ENCODE results near the gene HEATR5B. TPM values are rescaled to one million over a fixed set of nuclear protein-coding genes. Genes with fewer than 3 reads are reported as not detected.

The HEATR5B gene
- total RNA-seq, 1 experiment from 2014 or later: 16.1 TPM

DNA sequence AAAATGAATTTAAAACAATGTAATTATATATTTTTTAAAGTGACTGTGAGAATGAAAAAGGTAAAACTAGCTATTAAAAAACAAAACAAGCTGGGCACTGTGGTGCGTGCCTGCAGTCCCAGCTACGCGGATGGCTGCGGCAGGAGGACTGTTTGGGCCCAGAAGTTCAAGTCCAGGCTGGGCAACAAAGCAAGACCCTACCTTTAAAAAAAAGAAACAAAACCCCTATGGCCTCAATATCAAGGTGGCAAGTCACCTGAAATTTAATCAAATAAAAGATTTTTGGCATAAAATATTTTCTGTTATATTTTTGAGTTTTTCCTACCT is 70.9 kb downstream of the HEATR5B start:
- no peaks in the 10 kb centered on the region for H3K9me3 Mint-ChIP-seq (ENCODE audit: unreplicated experiment)
- H3K27me3 Mint-ChIP-seq (ENCODE audit: insufficient read depth, unreplicated experiment): no peaks in the 10 kb centered on the region
- DNase-seq: no peak
- peaks cover 31% of the 10 kb centered on the region for H3K36me3 Mint-ChIP-seq (ENCODE audit: insufficient read depth, unreplicated experiment)
- BruUV-seq (replicated peaks): no TSS peak
- POLR2A ChIA-PET: no interaction called here
- Histone ChIP-seq H3K27me3 (replicated peaks; ENCODE audit: control insufficient read depth, insufficient read depth, low read length) (no peaks in the 10 kb centered on the region), H3K36me3 (ENCODE audit: control insufficient read depth, insufficient read depth, low read length) (no peaks in the 10 kb centered on the region; the same call in 1 of the 2 replicates), H3K9me3 (no peaks in the 10 kb centered on the region; the same call in 1 of the 2 replicates), H3K4me3 (ENCODE audit: low read depth, low read length) (no peak overlapping the region), H3K4me1 (no peaks in the 10 kb centered on the region)
- H3K4me1 Mint-ChIP-seq (ENCODE audit: low read depth, unreplicated experiment): no peaks in the 10 kb centered on the region
- intact Hi-C loops (cut with micrococcal nuclease; ENCODE audit: unreplicated experiment): no loop called here
- CTCF ChIA-PET: no interaction called here
- TF ChIP-seq, protein P1, sequence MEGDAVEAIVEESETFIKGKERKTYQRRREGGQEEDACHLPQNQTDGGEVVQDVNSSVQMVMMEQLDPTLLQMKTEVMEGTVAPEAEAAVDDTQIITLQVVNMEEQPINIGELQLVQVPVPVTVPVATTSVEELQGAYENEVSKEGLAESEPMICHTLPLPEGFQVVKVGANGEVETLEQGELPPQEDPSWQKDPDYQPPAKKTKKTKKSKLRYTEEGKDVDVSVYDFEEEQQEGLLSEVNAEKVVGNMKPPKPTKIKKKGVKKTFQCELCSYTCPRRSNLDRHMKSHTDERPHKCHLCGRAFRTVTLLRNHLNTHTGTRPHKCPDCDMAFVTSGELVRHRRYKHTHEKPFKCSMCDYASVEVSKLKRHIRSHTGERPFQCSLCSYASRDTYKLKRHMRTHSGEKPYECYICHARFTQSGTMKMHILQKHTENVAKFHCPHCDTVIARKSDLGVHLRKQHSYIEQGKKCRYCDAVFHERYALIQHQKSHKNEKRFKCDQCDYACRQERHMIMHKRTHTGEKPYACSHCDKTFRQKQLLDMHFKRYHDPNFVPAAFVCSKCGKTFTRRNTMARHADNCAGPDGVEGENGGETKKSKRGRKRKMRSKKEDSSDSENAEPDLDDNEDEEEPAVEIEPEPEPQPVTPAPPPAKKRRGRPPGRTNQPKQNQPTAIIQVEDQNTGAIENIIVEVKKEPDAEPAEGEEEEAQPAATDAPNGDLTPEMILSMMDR (IDR thresholded peaks at IDR 0.05; ENCODE audit: insufficient read depth in 1 of 2, low read depth in 1 of 2, low read length in 1 of 2, severe bottlenecking in 1 of 2, unreplicated experiment in 1 of 2): no peak
- H3K27ac Mint-ChIP-seq (ENCODE audit: unreplicated experiment): no peak overlapping the region
- H3K4me3 Mint-ChIP-seq (ENCODE audit: unreplicated experiment): no peak overlapping the region

DNA sequence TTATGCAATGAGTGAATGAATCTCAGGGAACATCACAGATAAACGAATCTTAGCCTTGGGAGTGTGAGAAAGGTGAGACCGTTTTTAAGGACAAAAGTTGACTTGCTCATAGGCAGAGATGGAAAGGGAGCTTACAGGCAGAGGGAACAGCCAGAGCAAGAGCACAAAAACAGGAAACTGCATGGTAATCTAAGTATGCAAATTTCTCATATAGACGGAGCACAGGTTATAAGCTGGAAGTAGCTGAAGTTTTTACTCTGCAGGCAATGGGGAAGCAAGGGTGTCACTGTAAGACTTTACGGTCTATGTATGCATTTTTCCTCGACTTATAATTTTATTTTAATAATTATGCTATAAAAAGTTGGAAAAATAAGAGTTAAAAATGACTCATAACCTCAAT is 73.0 kb downstream of the HEATR5B start:
- H3K27ac Mint-ChIP-seq (ENCODE audit: unreplicated experiment): no peak overlapping the region
- Histone ChIP-seq H3K4me3 (ENCODE audit: low read depth, low read length) (no peak overlapping the region), H3K27me3 (replicated peaks; ENCODE audit: control insufficient read depth, insufficient read depth, low read length) (no peaks in the 10 kb centered on the region), H3K9me3 (no peaks in the 10 kb centered on the region; the same call in 1 of the 2 replicates), H3K4me1 (no peaks in the 10 kb centered on the region), H3K36me3 (ENCODE audit: control insufficient read depth, insufficient read depth, low read length) (no peaks in the 10 kb centered on the region; the same call in 1 of the 2 replicates)
- no TSS peak for BruUV-seq (replicated peaks)
- POLR2A ChIA-PET: no interaction called here
- TF ChIP-seq, protein P1 (IDR thresholded peaks at IDR 0.05; ENCODE audit: insufficient read depth in 1 of 2, low read depth in 1 of 2, low read length in 1 of 2, severe bottlenecking in 1 of 2, unreplicated experiment in 1 of 2): no peak
- H3K36me3 Mint-ChIP-seq (ENCODE audit: insufficient read depth, unreplicated experiment): peaks cover 31% of the 10 kb centered on the region
- intact Hi-C loops (cut with micrococcal nuclease; ENCODE audit: unreplicated experiment): no loop called here
- no peak for DNase-seq
- CTCF ChIA-PET: no interaction called here
- no peaks in the 10 kb centered on the region for H3K4me1 Mint-ChIP-seq (ENCODE audit: low read depth, unreplicated experiment)
- H3K27me3 Mint-ChIP-seq (ENCODE audit: insufficient read depth, unreplicated experiment): no peaks in the 10 kb centered on the region
- no peak overlapping the region for H3K4me3 Mint-ChIP-seq (ENCODE audit: unreplicated experiment)
- no peaks in the 10 kb centered on the region for H3K9me3 Mint-ChIP-seq (ENCODE audit: unreplicated experiment)

DNA sequence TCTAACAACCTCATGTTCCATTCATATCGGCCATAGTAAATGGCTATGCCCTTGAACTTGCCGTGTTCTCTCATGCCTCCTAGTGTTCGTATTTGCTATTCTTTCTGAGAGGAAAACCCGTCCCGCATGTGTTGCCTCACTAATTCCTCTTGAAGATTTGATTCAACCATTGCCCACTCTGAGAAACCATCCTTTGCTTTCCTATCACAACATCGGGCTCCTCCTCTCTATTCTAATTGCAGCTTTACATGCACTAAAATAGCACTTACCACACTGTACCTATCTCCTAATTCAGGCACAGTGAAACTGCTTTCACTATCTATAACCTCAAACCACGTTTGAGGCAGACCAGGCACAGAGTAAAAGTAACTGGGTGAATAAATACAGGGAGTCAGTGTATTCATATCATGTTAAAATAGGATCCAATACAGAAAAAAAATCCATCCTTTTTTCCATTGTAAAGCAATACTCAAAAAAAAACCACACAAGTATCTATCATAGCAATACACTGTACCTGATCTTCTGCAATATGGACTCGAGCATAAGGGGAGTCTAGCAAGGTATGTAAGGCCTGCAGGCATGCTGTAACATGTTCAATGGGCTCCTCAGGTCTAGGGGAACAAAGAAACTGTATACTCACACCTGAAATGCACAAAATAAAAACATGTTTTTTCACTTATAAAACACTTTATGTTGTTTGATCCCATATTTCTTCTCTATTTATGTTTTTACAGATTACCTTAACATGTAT is 78.9 kb downstream of the HEATR5B start:
- H3K27me3 Mint-ChIP-seq (ENCODE audit: insufficient read depth, unreplicated experiment): no peaks in the 10 kb centered on the region
- TF ChIP-seq, protein P1 (IDR thresholded peaks at IDR 0.05; ENCODE audit: insufficient read depth in 1 of 2, low read depth in 1 of 2, low read length in 1 of 2, severe bottlenecking in 1 of 2, unreplicated experiment in 1 of 2): peak; percentile 55 to 59
- no peaks in the 10 kb centered on the region for H3K9me3 Mint-ChIP-seq (ENCODE audit: unreplicated experiment)
- H3K4me1 Mint-ChIP-seq (ENCODE audit: low read depth, unreplicated experiment): no peaks in the 10 kb centered on the region
- Histone ChIP-seq H3K36me3 (ENCODE audit: control insufficient read depth, insufficient read depth, low read length) (peaks cover 2% of the 10 kb centered on the region), H3K4me1 (no peaks in the 10 kb centered on the region), H3K4me3 (ENCODE audit: low read depth, low read length) (no peak overlapping the region), H3K27me3 (replicated peaks; ENCODE audit: control insufficient read depth, insufficient read depth, low read length) (no peaks in the 10 kb centered on the region), H3K9me3 (no peaks in the 10 kb centered on the region)
- DNase-seq: peak in 1 of 2 experiments; percentile 56
- BruUV-seq (replicated peaks): no TSS peak
- H3K36me3 Mint-ChIP-seq (ENCODE audit: insufficient read depth, unreplicated experiment): peaks cover 28% of the 10 kb centered on the region
- ChIA-PET CTCF (no interaction called here), POLR2A (no interaction called here)
- intact Hi-C loops (cut with micrococcal nuclease; ENCODE audit: unreplicated experiment): loop anchor here (1.0 to 10.0 kb wide), 4 partner anchors 38 to 225 kb away; partner anchors contain the start of gene STRN
- no peak overlapping the region for H3K27ac Mint-ChIP-seq (ENCODE audit: unreplicated experiment)
- H3K4me3 Mint-ChIP-seq (ENCODE audit: unreplicated experiment): no peak overlapping the region

Data from Caco-2 (cell line).